AML-193 (cell line): ENCODE measurements around the gene CCR2.
"Not testable (repeated sequence)": the region's sequence is repeated elsewhere in the genome, so short reads cannot be mapped to it uniquely, and the experiment has no call there.

Experiments used
- DNase-seq, 2 experiments: peaks; one replicate each; lab custom pipeline; 2025; lab: John Stamatoyannopoulos, UW

The CCR2 gene

DNA sequence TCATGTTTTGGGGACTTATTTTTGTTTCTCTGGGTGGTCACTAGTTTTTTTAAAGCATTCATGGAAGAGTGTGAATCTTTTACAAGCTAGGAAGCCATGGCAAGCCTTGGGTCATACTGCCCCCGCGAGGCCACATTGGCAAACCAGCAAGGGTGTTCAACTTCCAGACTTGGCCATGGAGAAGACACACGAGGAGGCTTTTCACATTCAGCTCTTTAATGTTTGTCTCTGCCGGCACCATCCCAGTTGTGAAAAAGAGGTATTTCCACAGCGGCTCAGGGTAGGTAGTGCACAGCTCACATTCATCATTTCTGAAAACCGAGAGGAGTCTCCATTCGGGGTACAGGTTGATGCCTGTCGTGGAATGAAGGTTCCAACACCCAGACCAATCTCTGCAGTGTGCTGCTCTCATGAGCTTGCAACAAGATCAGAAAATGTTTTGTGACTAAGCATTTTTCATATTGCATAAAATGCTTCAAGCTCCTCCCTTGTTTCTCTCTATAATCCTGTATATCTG is 24.6 kb downstream of the CCR2 start:
- DNase-seq: peak; percentile 81

DNA sequence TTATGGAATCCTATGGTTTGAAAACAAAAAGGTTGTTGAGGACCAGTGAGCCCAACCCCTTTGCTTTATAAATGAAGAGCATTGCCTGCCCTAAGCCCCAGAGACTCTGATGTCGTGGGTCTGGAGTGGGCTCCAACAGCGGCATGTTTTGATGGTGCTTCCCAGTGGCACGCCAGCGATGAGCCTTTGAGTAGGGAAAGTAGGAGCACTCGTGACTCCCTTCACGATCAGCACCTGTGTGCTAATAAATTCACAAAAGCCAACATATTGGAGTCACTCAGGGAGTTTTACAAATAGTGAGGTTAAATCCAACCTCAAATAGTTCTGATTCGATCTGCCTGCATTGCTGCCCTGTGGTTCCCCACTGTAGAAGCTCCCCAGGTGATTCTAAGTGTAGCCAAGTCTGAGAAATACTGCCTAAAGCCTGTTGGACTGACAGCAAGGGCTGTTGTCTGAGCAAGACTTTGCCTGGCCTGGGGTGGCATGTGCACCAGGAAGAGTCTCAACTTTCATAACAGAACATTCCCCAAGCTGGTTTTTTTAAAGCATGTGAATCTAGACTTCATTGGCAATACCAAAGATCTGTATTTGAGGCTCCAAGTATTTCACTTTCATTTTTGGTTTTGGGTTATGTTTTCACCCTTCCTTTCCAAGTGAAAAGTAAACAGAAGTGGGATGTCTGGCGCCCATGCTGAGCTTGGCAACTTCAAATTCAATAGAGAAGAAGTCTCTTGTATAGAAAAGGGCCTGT is 26.7 kb downstream of the CCR2 start:
- DNase-seq: no peak

DNA sequence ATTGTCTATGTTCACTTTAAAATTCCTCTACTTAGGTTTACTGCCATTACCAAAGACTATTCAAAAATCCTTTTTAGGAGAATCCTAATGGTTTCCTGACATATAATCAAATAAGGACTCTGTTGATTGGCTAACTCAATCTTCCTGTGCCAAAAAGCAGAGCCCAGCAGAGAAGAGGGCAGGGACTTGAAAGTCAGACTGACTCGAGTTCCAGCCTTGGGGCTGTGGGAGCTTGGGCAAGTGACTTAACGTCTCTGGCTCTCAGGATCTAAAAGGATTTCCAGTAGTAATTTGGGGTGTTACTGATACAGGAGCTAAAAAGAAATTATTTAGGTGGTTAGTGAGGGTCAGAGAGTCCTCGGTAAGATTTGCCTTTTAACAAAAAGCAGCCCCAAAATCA is 27.7 kb downstream of the CCR2 start:
- no peak for DNase-seq

DNA sequence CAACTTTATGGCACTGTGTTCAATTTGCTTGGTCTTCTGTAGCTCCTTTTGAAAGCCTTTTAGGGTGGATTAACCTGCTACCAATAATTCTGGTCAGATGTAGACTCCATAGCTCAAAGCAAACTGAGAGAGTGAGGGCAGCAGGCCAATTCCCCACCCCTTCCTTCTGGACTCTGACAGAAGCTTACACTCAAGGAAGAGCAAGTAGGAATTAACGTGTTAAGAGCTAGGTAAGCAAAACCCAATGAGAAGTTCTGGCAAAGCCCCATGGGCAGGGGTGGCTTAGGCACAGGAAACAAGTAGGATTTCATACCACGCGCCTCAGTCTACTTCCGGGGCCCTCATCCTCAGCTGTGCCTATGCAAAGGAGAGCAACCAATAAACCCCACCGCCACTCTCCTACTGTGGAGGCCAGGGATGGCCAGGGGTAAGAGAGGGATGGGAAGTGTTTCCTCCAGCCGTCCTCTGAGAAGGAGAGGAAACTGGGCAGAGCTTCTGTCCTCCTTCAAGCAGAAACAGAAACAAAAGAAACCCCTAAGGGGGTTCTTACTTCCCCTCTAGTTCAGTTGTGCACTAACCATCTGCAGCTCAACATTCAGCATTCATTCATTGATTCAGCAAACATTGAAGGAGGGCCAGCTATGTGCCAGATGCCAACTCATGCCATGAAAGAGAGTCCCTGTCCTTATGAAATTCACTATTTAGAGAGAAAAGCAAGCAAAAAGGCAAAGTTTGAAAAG is 29.5 kb downstream of the CCR2 start:
- no peak for DNase-seq

DNA sequence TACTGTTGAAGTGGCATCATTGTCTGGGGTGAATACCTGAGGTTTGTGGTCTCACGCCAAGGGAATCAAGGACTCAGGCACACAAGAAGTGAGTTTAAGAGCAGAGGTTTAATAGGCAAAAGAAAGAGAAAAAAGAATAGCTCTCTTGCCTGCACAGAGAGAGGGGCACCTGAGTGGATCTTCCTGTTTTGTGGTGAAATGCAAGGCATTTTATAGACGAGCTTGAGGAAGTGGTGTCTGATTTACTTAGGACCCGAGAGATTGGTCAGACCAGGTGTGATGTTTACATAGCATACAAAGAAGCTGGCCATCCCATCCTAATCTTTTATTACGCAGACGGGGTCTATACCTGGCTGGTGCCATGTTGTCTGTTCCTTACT is 30.0 kb downstream of the CCR2 start:
- no peak for DNase-seq

DNA sequence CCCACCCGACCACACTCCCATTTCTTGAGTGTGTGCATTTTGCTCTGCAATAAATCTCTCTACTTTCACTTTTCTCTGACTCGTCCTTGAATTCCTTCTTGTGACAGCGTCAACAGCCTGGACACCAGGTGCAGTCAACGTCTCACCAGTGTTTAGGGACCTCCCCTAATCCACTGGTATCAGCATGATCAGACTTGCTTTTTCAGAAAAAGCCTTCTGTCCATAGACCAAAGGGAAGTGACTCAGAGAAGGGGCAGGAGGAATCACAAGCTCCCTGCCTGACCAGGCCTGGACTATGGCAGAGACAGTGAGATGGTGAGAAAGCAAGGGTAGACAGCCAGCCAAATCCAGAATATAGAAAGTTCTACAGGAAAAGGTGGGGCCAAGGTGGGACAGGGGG is 32.3 kb downstream of the CCR2 start:
- DNase-seq: no peak

DNA sequence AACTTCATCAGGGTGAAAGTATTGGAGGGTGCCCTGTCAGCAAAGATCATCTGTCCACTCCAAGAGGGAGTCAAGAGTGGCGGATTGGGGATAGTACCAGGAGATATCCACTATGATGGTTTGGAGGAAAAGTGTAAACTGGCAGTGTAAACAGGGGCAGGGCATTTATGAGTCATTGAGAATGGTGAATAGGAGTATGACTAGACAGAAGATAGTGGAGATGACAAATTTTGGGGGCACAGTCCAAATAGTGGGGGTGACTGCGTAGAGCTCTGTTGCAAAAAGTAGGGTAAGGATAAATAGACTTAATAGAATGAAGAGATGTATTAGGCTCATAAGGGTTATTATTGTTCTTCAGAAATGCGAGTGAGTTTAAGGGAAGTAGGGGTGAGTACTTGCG is 34.9 kb downstream of the CCR2 start:
- DNase-seq: not testable (repeated sequence)

DNA sequence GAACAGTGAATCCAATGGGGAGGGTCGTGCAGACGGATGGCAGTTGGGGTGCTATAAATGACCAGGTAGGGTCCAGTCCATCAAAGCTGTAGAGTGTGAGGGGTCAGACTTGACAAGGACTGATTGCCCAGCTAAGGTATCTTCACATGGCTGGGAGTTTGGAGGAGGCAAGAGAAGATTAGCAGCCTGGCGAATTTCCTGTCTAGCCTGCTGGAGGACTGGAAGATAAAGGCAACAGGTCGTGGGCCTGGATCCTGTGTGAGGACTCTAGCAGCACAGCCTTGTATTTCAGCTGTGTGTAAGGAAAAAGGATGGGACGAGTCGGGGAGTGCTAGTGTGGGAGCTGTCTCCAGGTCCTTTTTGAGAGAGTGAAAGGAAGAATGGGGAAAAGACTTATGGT is 35.4 kb downstream of the CCR2 start:
- DNase-seq: no peak

DNA sequence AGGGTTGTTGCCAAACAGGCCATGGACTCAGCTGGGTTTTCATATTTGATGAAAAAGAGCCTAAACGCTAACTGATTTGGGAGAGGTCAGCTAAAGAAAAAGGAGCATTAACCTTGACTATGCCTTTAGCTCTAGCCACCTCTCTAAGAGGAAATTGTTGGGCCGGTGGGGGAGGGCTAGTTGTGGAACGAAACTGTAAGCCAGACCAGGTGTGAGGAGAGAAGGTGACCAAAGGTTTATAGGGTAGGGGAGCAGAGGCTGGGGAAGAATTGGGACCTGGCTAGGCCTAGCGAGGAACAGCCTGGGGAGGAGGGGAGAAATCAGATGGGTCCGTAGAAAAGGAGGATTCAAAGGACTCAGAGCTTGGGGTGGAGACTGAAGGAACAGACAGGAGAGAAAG is 37.6 kb downstream of the CCR2 start:
- not testable (repeated sequence) for DNase-seq

DNA sequence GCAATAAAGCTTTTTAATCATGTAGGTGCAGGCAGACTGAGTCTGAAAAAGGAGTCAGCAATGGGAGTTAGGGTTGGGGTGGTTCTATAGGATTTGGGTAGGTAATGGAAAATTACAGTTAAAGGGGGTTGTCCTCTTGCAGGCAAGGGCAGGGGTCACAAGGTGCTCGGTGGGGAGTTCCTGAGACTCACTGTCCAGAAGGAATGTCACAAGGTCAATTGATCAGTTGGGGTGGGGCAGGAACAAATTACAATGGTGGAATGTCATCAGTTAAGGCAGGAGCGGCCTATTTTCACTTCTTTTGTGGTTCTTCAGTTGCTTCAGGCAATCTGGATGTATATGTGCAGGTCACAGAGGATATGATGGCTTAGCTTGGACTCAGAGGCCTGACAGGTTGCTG is 39.1 kb downstream of the CCR2 start:
- no peak for DNase-seq

DNA sequence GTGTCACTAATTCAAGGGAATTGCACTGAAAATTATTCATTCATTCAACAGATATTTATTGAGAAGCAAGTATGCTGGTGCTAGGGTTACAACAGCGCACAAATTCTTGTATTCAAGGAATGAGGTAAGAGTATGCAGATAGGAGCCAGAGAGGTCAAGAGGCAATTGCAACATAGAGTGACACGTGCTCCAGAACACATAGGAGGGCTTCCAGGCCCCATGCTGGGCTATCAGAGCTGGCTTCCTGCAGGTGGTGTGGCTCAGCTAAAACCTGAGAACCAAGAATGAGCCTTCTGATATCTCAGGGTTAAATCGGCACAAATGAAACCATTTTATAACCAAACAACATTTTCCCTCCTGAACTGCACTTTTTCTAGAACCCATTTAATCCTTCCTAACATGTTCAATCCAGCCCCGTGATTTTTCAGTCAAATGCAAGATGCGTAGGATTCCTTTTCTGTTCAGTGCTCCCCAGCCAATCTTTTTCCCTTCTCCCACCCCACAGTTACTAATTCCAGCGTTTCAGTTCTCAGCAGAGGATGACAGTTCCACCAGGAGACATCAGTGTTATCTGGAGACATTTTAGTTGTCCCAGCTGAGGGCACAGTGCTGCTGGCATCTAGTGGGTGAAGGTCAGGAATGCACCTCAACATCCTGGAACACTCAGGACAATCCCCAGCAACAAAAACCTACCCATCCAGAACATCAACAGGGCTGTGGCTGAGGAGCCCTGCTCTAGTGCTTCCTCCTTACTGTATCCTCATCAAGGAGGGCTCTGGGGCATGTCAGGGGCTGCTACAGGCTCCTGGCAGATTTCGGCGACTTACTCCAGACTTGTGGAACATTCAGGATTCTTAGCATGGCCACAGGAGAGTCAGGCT is 39.9 kb downstream of the CCR2 start:
- DNase-seq: peak; percentile 78 to 79

DNA sequence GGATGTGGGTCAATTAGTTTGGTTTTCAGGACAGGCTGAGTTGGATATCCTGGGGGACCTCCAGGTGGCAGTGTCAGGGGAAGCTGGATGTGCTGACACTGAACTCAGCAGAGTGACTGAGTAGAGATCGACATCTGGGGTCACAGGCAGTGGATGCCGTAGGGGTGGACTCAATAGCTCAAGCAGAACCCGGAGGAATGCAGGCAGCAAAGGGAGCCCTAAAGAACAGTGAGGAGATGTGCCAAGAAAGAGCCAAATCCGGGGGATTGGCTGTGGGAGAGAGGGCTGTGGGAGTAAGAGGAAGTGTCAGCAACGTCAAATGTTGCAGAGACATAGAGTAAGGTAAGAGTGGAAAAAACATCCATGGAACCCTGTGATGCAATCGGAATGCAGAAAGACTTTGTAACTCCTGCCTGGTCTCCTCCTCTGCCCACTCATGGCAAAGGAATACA is 41.3 kb downstream of the CCR2 start:
- DNase-seq: peak; percentile 43 to 60

DNA sequence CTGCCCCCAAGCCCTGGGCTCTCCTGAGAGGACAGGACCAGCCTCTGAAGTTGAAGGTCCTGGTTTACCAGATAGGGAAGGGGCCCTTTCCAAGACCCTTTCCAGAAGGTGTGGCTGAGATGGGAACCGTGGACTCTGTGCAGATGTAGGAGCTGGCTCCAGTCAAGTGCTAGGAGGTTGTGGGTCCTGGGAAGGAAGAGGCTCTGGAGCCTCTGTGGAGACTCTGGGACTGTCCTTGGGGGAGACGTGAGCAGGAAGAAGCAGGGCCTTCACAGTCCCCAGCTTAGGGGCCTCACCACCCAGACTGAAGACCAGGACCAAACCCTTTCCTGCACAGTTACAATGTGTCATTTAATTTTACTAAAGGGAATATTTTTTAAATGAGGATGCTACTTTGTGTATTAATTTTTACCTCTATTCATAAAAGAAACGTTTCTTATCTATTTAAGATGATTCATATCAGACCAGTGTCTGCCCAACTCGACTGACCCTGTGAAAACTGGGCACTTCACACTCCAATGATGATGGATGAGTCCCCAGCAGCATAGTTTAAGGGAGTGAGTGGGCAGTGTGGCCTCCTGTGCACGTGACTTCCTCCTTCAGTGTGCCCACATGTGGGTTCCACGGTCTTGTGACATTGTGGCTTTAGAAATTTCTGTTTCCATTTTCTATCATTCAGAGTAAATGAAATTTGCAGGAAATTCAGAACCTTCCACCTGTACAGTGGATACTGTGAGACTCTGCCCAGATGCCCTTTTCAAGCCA is 42.0 kb downstream of the CCR2 start:
- peak; percentile 38 to 65 for DNase-seq

DNA sequence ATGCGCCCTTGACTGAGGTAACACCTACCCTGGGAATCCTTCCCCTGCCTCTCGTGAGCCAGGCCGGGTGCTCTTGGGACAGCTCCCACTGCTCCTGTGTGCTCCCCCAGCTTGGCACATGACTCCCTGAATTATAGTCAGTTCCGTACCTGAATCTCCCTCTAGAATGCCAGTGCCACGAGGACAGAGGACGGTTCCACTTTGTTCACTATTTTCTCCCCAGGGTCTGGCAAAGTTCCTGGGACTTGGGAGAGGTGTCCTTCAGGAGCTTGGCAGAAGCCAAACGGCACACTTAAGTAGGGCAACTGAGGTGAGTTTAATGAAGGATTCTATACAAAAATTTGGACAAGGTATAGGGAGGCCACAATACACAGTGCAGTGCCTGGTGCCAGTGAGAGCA is 43.2 kb downstream of the CCR2 start:
- DNase-seq: no peak

DNA sequence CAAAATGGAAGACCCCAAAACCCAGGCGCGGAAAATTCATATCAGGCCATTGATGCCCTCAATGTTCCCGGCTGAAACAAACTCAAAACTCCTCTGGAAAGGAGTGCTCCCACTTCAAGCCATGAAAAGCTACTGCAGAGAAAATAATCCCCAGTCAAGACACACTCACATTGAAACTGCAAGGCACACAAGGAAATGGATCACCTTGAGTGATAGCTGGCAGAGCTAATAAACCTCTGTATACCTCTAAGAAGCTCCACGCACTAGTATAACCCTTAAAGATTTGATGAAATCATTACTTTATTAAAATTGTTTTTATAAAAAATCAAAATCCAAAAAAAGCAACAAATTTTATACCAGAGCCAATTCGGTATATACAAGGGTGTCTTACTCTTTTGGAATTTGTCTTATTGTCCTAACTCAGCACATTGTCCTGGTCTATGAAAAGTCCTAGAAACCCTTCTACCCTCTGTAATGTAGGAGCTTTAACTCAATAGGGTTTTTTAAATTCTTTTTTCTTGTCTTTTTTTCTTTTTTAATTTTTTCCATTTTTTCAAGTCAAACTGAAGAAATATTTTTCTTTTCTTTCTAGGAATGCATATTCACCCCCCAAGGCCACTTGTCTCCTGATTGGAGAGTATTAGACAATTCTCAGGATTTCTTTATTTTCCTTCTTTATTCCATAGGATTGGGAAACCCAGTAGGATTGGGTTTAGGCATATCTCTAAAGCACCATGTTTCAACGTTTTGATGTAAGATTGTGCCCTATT is 44.5 kb downstream of the CCR2 start:
- DNase-seq: no peak

DNA sequence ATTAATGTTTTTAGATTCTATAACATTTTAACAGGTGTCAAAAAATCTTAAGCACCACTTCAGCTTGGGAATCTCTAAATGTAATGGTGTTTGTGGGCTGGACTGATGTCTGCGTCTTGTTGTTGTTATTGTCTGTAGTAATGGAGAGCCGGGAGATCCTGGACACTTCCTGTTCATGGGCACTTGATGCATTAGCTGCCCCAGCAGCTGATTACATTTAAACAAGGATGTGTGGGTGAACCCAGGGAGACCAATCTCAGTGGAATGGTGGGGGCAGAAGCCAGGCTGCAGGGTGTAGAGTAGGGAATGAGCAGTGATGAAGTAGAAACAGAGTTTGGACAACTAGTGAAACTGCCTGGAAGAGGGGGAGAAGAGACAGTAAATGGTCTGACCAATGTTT is 45.2 kb downstream of the CCR2 start:
- DNase-seq: no peak

DNA sequence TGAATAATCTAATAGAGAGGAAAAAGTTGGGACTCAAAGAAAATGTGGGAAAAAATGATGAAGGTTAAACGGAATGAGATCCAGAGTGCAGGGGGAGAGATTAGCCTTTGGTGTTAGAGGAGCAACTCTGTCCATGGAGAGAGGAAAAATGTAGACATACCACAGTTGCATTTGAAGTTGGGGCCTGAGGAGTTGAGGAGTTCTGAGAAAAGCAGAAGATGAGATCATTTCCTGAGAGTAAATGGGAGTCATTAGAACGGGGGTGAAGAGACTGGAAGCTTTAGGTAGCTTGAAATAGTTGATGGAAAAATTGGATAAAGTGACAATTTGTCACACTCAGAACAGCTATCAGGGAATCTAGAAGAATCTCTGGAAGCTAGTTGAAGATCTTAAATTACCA is 45.6 kb downstream of the CCR2 start:
- no peak for DNase-seq

DNA sequence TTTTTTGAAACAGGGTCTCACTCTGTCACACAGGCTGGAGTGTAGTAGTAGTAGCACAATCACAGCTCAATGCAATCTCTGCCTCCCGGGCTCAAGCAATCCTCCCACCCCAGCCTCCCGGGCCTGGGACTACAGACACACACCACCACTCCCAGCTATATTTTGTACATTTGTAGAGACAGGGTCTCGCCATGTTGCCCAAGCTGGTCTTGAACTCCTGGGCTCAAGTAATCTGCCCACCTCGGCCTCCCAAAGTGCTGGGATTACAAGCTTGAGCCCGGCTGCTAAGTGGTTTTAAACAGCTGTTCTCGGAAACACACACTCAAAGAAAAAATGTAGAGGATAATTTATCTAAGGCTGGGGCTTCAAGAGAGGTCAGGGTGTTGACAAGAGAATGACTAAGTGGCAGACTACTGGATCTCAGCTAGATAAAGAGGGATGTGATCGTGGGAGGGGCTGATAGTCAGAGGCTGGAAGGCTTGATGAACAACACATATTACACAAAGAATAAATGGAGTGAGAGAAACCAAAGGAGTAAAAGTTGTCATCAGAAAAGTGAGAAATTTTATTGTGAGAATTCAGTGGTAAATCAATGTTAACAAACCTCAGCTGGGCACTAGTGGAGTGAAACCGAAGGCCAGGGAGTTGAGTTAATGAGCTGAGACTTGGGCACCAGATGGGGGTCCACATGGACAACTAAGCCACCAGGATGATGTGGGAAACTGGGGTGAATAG is 46.3 kb downstream of the CCR2 start:
- no peak for DNase-seq

DNA sequence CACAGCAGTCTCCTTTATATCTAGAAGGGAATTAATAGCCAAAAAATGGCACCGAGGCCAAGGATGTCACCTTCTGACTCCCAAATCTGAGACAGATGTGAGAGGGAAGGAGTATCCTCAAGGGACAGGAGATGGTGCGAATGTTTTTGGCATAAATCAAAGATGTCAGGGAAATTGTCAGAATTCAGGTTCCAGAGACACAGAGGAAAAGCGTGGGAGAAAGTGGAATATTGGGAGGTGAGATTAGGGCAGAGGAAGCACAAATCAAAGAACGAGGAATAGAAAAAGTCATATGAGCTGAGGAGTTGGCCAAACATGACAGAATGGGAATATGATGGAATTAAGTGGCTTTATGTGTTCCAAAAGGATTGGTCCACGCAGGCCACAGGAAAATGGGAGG is 46.9 kb downstream of the CCR2 start:
- no peak for DNase-seq

DNA sequence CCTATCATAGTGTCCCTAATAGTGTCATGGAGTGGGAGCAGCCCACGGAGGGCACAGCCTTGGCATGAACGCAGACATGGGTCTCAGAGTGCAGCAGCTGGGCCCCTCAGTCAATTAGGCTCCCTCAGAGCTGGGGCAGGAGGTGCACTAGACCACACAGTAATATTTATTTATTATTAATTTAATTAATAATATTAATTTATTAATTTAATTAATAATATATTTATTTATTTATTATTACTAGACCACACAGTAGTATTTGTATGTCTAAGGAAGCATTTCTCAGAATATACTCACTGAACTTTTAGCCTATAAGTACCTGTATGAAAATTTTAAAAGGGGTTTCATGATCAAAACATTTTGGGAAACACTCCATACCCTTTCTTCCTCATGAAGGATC is 47.7 kb downstream of the CCR2 start:
- no peak for DNase-seq
